Spleen (tissue), 7 donors: Measurements from ENCODE around the gene PPP1R12B.
"Not testable (repeated sequence)": the region's sequence is repeated elsewhere in the genome, so short reads cannot be mapped to it uniquely, and the experiment has no call there.

Source experiments
- CTCF ChIP-seq, 11 experiments: fragments of 200-600 bp in 7 of 11; fragments of 450-650 bp in 4 of 11; sonication (generic) in 4 of 11; IDR thresholded peaks in 8 of 11; conservative IDR thresholded peaks in 3 of 11; 1 replicate in 7 of 11; 2 replicates in 4 of 11; pipeline versions ENCODE4 v1.4.0 to v1.8.0; 2016 to 2021; ENCODE audit warnings: antibody characterized with exemption in 11 of 11, inconsistent platforms in 4 of 11, mild to moderate bottlenecking in 1 of 11
- POLR2A ChIP-seq, 3 donors: fragments of 450-650 bp; IDR thresholded peaks; one replicate each; pipeline ENCODE4 v1.5.1; 2017; ENCODE audit warnings: antibody characterized with exemption in 3 of 3, mild to moderate bottlenecking in 1 of 3
- POLR2AphosphoS5 ChIP-seq, 3 donors: sonication (generic); formaldehyde crosslinking; IDR thresholded peaks; one replicate each; pipeline ENCODE4 v1.5.1; 2017; ENCODE audit warnings: antibody characterized with exemption in 3 of 3
- donor health status: DM: no; HTN: no; CAD: no; lungs with moderate emphysema.
- donor health status: DM: no; HTN: no; CAD: no.
- donor health status: DM: no; HTN: no; CAD: no.

GRCh38 chr1:202456372-202457169 is 108.1 kb downstream of the PPP1R12B start:
- not testable (repeated sequence) for TF ChIP-seq CTCF (IDR thresholded peaks at IDR 0.05 in 8 of 11, conservative IDR thresholded peaks at IDR 0.05 in 3 of 11); POLR2A (IDR thresholded peaks at IDR 0.05); POLR2AphosphoS5 (IDR thresholded peaks at IDR 0.05)
